OCI-LY1 (cell line): ENCODE data around the gene GNA14.

Experiments
- CTCF ChIP-seq: fragments of 200-600 bp; sonication (generic), shearing (Covaris generic); IDR thresholded peaks from 2 replicates; pipeline ENCODE4 v1.5.1; 2017; ENCODE audit warnings: mild to moderate bottlenecking, antibody characterized with exemption, low read length, moderate library complexity, mixed read lengths
- EZH2 ChIP-seq: fragments of 200-600 bp; sonication (generic), shearing (Covaris generic); IDR thresholded peaks from 2 replicates; pipeline ENCODE4 v1.8.0; 2017; ENCODE audit warnings: borderline replicate concordance, mixed run types, mild to moderate bottlenecking, antibody characterized with exemption, low read length, moderate library complexity, mixed read lengths

- TF ChIP-seq EZH2 (no peak), CTCF (no peak)
Measured at GRCh38 chr9:77438653-77439052, 209.5 kb downstream of the GNA14 start.
